PFSK-1 (cell line): ENCODE results near the gene PCNT.

Source experiments
- POLR2AphosphoS5 ChIP-seq: IDR thresholded peaks from 2 replicates; pipeline ENCODE4 v1.6.1; 2012; ENCODE audit warnings: low read depth, mild to moderate bottlenecking, control low read depth, low read length, moderate library complexity
- SIN3A ChIP-seq: IDR thresholded peaks from 2 replicates; pipeline ENCODE4 v1.6.1; 2012; ENCODE audit warnings: mild to moderate bottlenecking, low read length, moderate library complexity, borderline replicate concordance; ENCODE audit not compliant: insufficient read depth
- TAF1 ChIP-seq: IDR thresholded peaks from 2 replicates; pipeline ENCODE4 v1.6.1; 2012; ENCODE audit warnings: low read length, control low read depth, borderline replicate concordance; ENCODE audit not compliant: insufficient read depth
- TF ChIP-seq, protein P1 (sequence below), 2 experiments: IDR thresholded peaks; 2 replicates each; pipeline versions ENCODE4 v1.6.1 to v1.8.0; 2011 to 2012; ENCODE audit warnings: low read depth in 2 of 2, low read length in 2 of 2, control low read depth in 1 of 2, inconsistent platforms in 1 of 2, mild to moderate bottlenecking in 1 of 2, moderate library complexity in 1 of 2; ENCODE audit not compliant: insufficient read depth in 1 of 2

- TF ChIP-seq, protein P1, sequence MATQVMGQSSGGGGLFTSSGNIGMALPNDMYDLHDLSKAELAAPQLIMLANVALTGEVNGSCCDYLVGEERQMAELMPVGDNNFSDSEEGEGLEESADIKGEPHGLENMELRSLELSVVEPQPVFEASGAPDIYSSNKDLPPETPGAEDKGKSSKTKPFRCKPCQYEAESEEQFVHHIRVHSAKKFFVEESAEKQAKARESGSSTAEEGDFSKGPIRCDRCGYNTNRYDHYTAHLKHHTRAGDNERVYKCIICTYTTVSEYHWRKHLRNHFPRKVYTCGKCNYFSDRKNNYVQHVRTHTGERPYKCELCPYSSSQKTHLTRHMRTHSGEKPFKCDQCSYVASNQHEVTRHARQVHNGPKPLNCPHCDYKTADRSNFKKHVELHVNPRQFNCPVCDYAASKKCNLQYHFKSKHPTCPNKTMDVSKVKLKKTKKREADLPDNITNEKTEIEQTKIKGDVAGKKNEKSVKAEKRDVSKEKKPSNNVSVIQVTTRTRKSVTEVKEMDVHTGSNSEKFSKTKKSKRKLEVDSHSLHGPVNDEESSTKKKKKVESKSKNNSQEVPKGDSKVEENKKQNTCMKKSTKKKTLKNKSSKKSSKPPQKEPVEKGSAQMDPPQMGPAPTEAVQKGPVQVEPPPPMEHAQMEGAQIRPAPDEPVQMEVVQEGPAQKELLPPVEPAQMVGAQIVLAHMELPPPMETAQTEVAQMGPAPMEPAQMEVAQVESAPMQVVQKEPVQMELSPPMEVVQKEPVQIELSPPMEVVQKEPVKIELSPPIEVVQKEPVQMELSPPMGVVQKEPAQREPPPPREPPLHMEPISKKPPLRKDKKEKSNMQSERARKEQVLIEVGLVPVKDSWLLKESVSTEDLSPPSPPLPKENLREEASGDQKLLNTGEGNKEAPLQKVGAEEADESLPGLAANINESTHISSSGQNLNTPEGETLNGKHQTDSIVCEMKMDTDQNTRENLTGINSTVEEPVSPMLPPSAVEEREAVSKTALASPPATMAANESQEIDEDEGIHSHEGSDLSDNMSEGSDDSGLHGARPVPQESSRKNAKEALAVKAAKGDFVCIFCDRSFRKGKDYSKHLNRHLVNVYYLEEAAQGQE (IDR thresholded peaks at IDR 0.05; ENCODE audit: insufficient read depth in 1 of 2, low read depth in 2 of 2, low read length in 2 of 2), result peak; percentile 8 to 36; a peak in 1 of 4 replicates
- TF ChIP-seq SIN3A (peak; percentile 57; the same call in 1 of the 2 replicates), POLR2AphosphoS5 (peak; percentile 80), TAF1 (peak; percentile 89)
Measured at GRCh38 chr21:46285761-46286647, 38.0 kb upstream of the PCNT start, which contains the start of gene YBEY.
